ENCODE results near the gene CPT1A. TPM values are rescaled to one million over a fixed set of nuclear protein-coding genes. Genes with fewer than 3 reads are reported as not detected.

CPT1A gene
- total RNA-seq, 1 donor from 2014 or later: 76.3 TPM

GRCh38 chr11:68721075-68721474, 120.6 kb downstream of the CPT1A start:
- TF ChIP-seq CTCF (IDR thresholded peaks at IDR 0.05): no peak
- Histone ChIP-seq H3K9me3 (peaks cover 0 to 5% of the 10 kb centered on the region in 2 donors), H3K27ac (no peak overlapping the region), H3K36me3 (no peaks in the 10 kb centered on the region), H3K4me1 (no peaks in the 10 kb centered on the region), H3K4me3 (no peak overlapping the region), H3K27me3 (no peaks in the 10 kb centered on the region)
- intact Hi-C loops (cut with DNase I): no loop called here
- DNase-seq (ENCODE audit: low spot score in 2 of 2): no peak

- Histone ChIP-seq H3K9me3 (peaks cover 0 to 5% of the 10 kb centered on the region in 2 donors), H3K27ac (no peak overlapping the region), H3K36me3 (no peaks in the 10 kb centered on the region), H3K27me3 (no peaks in the 10 kb centered on the region), H3K4me1 (no peaks in the 10 kb centered on the region), H3K4me3 (no peak overlapping the region)
- intact Hi-C loops (cut with DNase I): no loop called here
- TF ChIP-seq CTCF (IDR thresholded peaks at IDR 0.05): no peak
- DNase-seq (ENCODE audit: low spot score in 2 of 2): no peak
Observed at GRCh38 chr11:68715456-68716122, 126.1 kb downstream of the CPT1A start.

- TF ChIP-seq CTCF (IDR thresholded peaks at IDR 0.05): no peak
- H3K27me3 ChIP-seq: no peaks in the 10 kb centered on the region
- intact Hi-C loops (cut with DNase I): no loop called here
- DNase-seq (ENCODE audit: low spot score in 2 of 2): no peak
- no peak overlapping the region for H3K4me3 ChIP-seq
- no peaks in the 10 kb centered on the region for H3K36me3 ChIP-seq
- H3K27ac ChIP-seq: no peak overlapping the region
- H3K4me1 ChIP-seq: no peaks in the 10 kb centered on the region
- H3K9me3 ChIP-seq: no peaks in the 10 kb centered on the region
Observed at GRCh38 chr11:68714060-68714856, 127.5 kb downstream of the CPT1A start.

GRCh38 chr11:68711114-68711513, 130.6 kb downstream of the CPT1A start:
- no peak for TF ChIP-seq CTCF (IDR thresholded peaks at IDR 0.05)
- H3K27ac ChIP-seq: no peak overlapping the region
- H3K27me3 ChIP-seq: no peaks in the 10 kb centered on the region
- no peaks in the 10 kb centered on the region for H3K4me1 ChIP-seq
- H3K36me3 ChIP-seq: no peaks in the 10 kb centered on the region
- no peak overlapping the region for H3K4me3 ChIP-seq
- no peak for DNase-seq (ENCODE audit: low spot score in 2 of 2)
- intact Hi-C loops (cut with DNase I): no loop called here
- H3K9me3 ChIP-seq: no peaks in the 10 kb centered on the region

GRCh38 chr11:68710409-68710808, 131.3 kb downstream of the CPT1A start:
- H3K4me3 ChIP-seq: no peak overlapping the region
- H3K27me3 ChIP-seq: no peaks in the 10 kb centered on the region
- H3K36me3 ChIP-seq: no peaks in the 10 kb centered on the region
- H3K4me1 ChIP-seq: no peaks in the 10 kb centered on the region
- TF ChIP-seq CTCF (IDR thresholded peaks at IDR 0.05): no peak
- no peak for DNase-seq (ENCODE audit: low spot score in 2 of 2)
- H3K9me3 ChIP-seq: no peaks in the 10 kb centered on the region
- H3K27ac ChIP-seq: no peak overlapping the region
- intact Hi-C loops (cut with DNase I): no loop called here

Measured in ascending aorta (tissue), 2 donors.